Keratinocyte (primary cell): ENCODE data around the gene PRKAR2A. TPM values are rescaled to one million over a fixed set of nuclear protein-coding genes. Genes with fewer than 3 reads are reported as not detected.

Experiments
- DNase-seq: peaks from one replicate; pipeline ENCODE4 v3.0.0-alpha.2; 2011; ENCODE audit warnings: low read depth, missing footprints, low spot score
- FAIRE-seq: peaks from 2 replicates; lab custom pipeline; 2011; peaks lifted over from hg19 to GRCh38; lab: Jason Lieb, UNC
- H2AFZ ChIP-seq: 2 replicates; pipeline ENCODE4 v1.6.0; 2012; ENCODE audit warnings: low read length, control low read depth, inconsistent platforms; ENCODE audit not compliant: control insufficient read depth
- H3K27ac ChIP-seq: 2 replicates; pipeline ENCODE4 v1.5.1; 2011; ENCODE audit warnings: low read length; ENCODE audit not compliant: control insufficient read depth, insufficient read depth
- H3K27me3 ChIP-seq: 3 replicates; pipeline ENCODE4 v1.6.0; 2011; ENCODE audit warnings: low read length; ENCODE audit not compliant: control insufficient read depth, insufficient read depth; ENCODE audit errors: extremely low read depth
- H3K36me3 ChIP-seq, 2 experiments: 2 replicates in 1 of 2; 3 replicates in 1 of 2; pipeline ENCODE4 v1.5.1; 2011; ENCODE audit warnings: low read length in 2 of 2, mild to moderate bottlenecking in 1 of 2; ENCODE audit not compliant: control insufficient read depth in 2 of 2, insufficient read depth in 2 of 2; ENCODE audit errors: extremely low read depth in 1 of 2
- H3K4me1 ChIP-seq: 3 replicates; pipeline ENCODE4 v1.5.1; 2011; ENCODE audit warnings: low read length; ENCODE audit not compliant: control insufficient read depth, insufficient read depth; ENCODE audit errors: extremely low read depth
- H3K4me2 ChIP-seq: 3 replicates; pipeline ENCODE4 v1.6.0; 2011; ENCODE audit warnings: low read depth, low read length; ENCODE audit not compliant: control insufficient read depth, insufficient read depth; ENCODE audit errors: extremely low read depth
- H3K4me3 ChIP-seq, 3 experiments: fragments of 200-600 bp in 1 of 3; sonication (generic) in 1 of 3; 2 replicates in 2 of 3; 3 replicates in 1 of 3; pipeline ENCODE4 v1.5.1; 2011 to 2016; ENCODE audit warnings: low read length in 3 of 3, mild to moderate bottlenecking in 3 of 3, control low read depth in 2 of 3, inconsistent platforms in 1 of 3, low read depth in 1 of 3, mixed read lengths in 1 of 3, mixed run types in 1 of 3, moderate library complexity in 1 of 3; ENCODE audit not compliant: control insufficient read depth in 2 of 3, insufficient read depth in 2 of 3; ENCODE audit errors: extremely low read depth in 1 of 3
- H3K79me2 ChIP-seq: 2 replicates; pipeline ENCODE4 v1.6.0; 2012; ENCODE audit warnings: low read length; ENCODE audit not compliant: control insufficient read depth, insufficient read depth
- H3K9ac ChIP-seq: 3 replicates; pipeline ENCODE4 v1.6.0; 2011; ENCODE audit warnings: low read length; ENCODE audit not compliant: control insufficient read depth, insufficient read depth; ENCODE audit errors: extremely low read depth
- H3K9me1 ChIP-seq: 3 replicates; pipeline ENCODE4 v1.6.0; 2011; ENCODE audit warnings: low read length; ENCODE audit not compliant: control insufficient read depth, insufficient read depth; ENCODE audit errors: extremely low read depth
- H3K9me3 ChIP-seq: 2 replicates; pipeline ENCODE4 v1.5.1; 2012; ENCODE audit warnings: low read depth, low read length; ENCODE audit not compliant: control insufficient read depth
- H4K20me1 ChIP-seq: 3 replicates; pipeline ENCODE4 v1.6.0; 2011; ENCODE audit warnings: low read length; ENCODE audit not compliant: control insufficient read depth, insufficient read depth; ENCODE audit errors: extremely low read depth
- EZH2 ChIP-seq: IDR thresholded peaks from one replicate; pipeline ENCODE4 v1.6.1; 2012; ENCODE audit warnings: inconsistent platforms, mild to moderate bottlenecking, low read length, moderate library complexity
- dilution Hi-C: fragments of 300-500 bp; cut with MboI; formaldehyde crosslinking; loops from one replicate; pipeline ENCODE4 v1.7.0; 2020; ENCODE audit warnings: low sequenced_read_pairs; ENCODE audit not compliant: extremely low pct_ligation_motif_present
- polyA plus RNA-seq, 5 experiments: library from polyadenylated mRNA; depleted of rRNA in 3 of 5; stranded (reverse) in 3 of 5; stranded (forward) in 1 of 5; unstranded in 1 of 5; fragments of >200 nt; gene quantifications; 1 replicate in 1 of 5; 2 replicates in 3 of 5; 3 replicates in 1 of 5; pipeline versions ENCODE4 v1.2.1 to v1.2.3, GENCODE V29; 2011 to 2012; ENCODE audit warnings: missing spikeins in 2 of 5, low read depth in 1 of 5, low replicate concordance in 1 of 5
- TF ChIP-seq, protein P1 (sequence below), 3 experiments: IDR thresholded peaks in 1 of 3; conservative IDR thresholded peaks in 1 of 3; optimal IDR thresholded peaks in 1 of 3; 2 replicates in 2 of 3; 3 replicates in 1 of 3; pipeline versions ENCODE3 to v1.5.1; 2011; ENCODE audit warnings: low read length in 3 of 3, mild to moderate bottlenecking in 3 of 3, moderate library complexity in 2 of 3, control low read depth in 1 of 3, inconsistent platforms in 1 of 3; ENCODE audit not compliant: insufficient read depth in 2 of 3; ENCODE audit errors: extremely low read depth in 1 of 3

The PRKAR2A gene
- polyA plus RNA-seq, 1 donor (not counting 4 experiments of a cell fraction or from before 2014, with no cell fraction given) = 23.2 TPM

DNA sequence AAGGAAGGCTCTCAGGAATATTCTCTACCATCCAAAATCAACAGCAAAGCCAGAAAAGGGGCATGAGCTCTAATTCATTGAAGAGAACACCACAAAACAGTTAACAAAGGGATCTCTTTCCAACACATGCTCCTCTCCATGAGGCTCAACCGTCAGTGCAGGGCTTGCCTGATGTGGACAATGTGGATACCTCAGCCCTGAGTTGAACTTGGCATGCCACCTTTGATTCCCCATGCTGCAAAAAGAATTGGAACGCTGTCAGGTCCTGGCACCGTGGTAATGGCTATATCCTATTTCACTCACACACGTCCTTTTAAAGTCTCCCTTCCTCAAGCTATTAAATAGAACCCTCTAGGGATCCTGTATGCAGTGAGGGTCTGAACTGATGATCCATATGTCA lies 100.0 kb downstream of the PRKAR2A start:
- Histone ChIP-seq H3K27me3 (no peaks in the 10 kb centered on the region), H3K36me3 (peaks cover 8 to 12% of the 10 kb centered on the region in 2 experiments), H3K9ac (no peak overlapping the region), H3K4me3 (no peak overlapping the region), H3K9me3 (no peaks in the 10 kb centered on the region), H4K20me1 (no peaks in the 10 kb centered on the region), H2AFZ (no peak overlapping the region), H3K79me2 (no peaks in the 10 kb centered on the region), H3K4me1 (peaks cover 5% of the 10 kb centered on the region), H3K4me2 (no peak overlapping the region), H3K27ac (no peak overlapping the region), H3K9me1 (no peaks in the 10 kb centered on the region)
- dilution Hi-C loops = no loop called here
- no peak for FAIRE-seq
- TF ChIP-seq, protein P1, sequence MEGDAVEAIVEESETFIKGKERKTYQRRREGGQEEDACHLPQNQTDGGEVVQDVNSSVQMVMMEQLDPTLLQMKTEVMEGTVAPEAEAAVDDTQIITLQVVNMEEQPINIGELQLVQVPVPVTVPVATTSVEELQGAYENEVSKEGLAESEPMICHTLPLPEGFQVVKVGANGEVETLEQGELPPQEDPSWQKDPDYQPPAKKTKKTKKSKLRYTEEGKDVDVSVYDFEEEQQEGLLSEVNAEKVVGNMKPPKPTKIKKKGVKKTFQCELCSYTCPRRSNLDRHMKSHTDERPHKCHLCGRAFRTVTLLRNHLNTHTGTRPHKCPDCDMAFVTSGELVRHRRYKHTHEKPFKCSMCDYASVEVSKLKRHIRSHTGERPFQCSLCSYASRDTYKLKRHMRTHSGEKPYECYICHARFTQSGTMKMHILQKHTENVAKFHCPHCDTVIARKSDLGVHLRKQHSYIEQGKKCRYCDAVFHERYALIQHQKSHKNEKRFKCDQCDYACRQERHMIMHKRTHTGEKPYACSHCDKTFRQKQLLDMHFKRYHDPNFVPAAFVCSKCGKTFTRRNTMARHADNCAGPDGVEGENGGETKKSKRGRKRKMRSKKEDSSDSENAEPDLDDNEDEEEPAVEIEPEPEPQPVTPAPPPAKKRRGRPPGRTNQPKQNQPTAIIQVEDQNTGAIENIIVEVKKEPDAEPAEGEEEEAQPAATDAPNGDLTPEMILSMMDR (optimal IDR thresholded peaks at IDR 0.05 in 1 of 3, IDR thresholded peaks at IDR 0.05 in 1 of 3, conservative IDR thresholded peaks at IDR 0.05 in 1 of 3; ENCODE audit: extremely low read depth in 1 of 3, insufficient read depth in 2 of 3, low read length in 3 of 3) = no peak
- no peak for TF ChIP-seq EZH2
- DNase-seq = no peak

DNA sequence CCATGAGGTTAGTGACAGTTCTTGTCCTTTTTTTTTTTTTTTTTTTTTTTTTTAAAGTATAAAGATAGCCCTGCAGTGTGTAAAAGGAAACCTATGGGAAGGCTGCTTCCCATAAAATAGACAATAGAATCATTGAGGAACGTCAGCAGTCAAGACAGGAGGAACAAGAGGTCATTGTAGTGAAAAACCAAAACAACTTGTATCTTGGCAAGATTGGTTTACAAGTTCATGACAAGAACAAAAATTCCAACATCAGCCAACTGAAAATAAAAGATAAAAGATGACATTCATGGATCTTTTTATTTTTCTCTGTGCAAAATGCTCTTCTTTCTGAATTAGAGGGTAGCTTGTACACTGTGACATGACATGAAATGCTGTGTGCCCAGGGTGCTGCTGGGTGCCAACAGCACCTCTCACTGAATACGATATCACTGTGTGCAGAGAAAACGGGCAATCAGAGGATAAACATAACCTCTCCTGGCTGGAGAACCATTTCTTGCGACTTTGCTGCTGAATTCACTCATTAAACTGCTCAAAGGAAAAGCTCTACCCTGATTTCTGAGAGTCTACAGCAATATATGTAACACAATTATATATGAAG lies 100.6 kb downstream of the PRKAR2A start:
- Histone ChIP-seq H3K4me2 (no peak overlapping the region), H2AFZ (no peak overlapping the region), H3K9me1 (no peaks in the 10 kb centered on the region), H3K9me3 (no peaks in the 10 kb centered on the region), H3K27me3 (no peaks in the 10 kb centered on the region), H3K4me1 (no peaks in the 10 kb centered on the region), H3K9ac (no peak overlapping the region), H3K79me2 (no peaks in the 10 kb centered on the region), H3K4me3 (no peak overlapping the region), H3K27ac (no peak overlapping the region), H3K36me3 (peaks cover 8 to 10% of the 10 kb centered on the region in 2 experiments), H4K20me1 (no peaks in the 10 kb centered on the region)
- TF ChIP-seq, protein P1 (optimal IDR thresholded peaks at IDR 0.05 in 1 of 3, IDR thresholded peaks at IDR 0.05 in 1 of 3, conservative IDR thresholded peaks at IDR 0.05 in 1 of 3; ENCODE audit: extremely low read depth in 1 of 3, insufficient read depth in 2 of 3, low read length in 3 of 3) = no peak
- TF ChIP-seq EZH2 = no peak
- no peak for DNase-seq
- no peak for FAIRE-seq
- dilution Hi-C loops = no loop called here
